Measurements from ENCODE around the gene FAM162B.
"Not testable (repeated sequence)": the region's sequence is repeated elsewhere in the genome, so short reads cannot be mapped to it uniquely, and the experiment has no call there.

The FAM162B gene

GRCh38 chr6:116740486-116740885 is 25.0 kb downstream of the FAM162B start:
- not testable (repeated sequence) for ATAC-seq
- 0 out of 2 replicates have a peak, but pooled peaks have one; percentile 15 for TF ChIP-seq ZNF8 (CRISPR knock-in tag; IDR thresholded peaks at IDR 0.05)

DNA sequence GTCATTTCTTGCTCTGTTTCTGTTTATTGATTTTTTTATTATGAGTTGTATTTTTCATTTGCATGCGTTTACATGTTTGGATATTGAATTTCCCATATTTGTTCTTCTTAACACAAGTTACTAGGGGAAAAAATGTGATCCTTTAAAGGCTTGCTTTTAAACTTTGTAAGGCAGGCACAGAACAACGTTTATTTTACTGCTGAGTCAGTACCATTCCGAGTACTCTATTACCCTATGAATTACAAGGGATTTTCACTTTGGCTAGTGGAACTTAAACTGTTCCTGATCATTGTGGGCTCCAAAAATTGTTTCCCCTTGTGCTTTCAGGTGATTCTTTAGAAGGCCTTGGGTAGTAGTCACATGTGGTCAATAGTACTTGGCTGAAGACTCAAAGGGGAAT is 28.5 kb downstream of the FAM162B start:
- TF ChIP-seq ZFP30 (CRISPR knock-in tag; IDR thresholded peaks at IDR 0.05) = no peak
- no peak for TF ChIP-seq CSDC2 (CRISPR knock-in tag; IDR thresholded peaks at IDR 0.05)
- TF ChIP-seq TOX (CRISPR knock-in tag; IDR thresholded peaks at IDR 0.05; ENCODE audit: borderline replicate concordance) = no peak
- no peak for TF ChIP-seq ESRRG (CRISPR knock-in tag; IDR thresholded peaks at IDR 0.05)
- TF ChIP-seq GLIS3 (CRISPR knock-in tag; IDR thresholded peaks at IDR 0.05) = no peak
- TF ChIP-seq, protein P1, sequence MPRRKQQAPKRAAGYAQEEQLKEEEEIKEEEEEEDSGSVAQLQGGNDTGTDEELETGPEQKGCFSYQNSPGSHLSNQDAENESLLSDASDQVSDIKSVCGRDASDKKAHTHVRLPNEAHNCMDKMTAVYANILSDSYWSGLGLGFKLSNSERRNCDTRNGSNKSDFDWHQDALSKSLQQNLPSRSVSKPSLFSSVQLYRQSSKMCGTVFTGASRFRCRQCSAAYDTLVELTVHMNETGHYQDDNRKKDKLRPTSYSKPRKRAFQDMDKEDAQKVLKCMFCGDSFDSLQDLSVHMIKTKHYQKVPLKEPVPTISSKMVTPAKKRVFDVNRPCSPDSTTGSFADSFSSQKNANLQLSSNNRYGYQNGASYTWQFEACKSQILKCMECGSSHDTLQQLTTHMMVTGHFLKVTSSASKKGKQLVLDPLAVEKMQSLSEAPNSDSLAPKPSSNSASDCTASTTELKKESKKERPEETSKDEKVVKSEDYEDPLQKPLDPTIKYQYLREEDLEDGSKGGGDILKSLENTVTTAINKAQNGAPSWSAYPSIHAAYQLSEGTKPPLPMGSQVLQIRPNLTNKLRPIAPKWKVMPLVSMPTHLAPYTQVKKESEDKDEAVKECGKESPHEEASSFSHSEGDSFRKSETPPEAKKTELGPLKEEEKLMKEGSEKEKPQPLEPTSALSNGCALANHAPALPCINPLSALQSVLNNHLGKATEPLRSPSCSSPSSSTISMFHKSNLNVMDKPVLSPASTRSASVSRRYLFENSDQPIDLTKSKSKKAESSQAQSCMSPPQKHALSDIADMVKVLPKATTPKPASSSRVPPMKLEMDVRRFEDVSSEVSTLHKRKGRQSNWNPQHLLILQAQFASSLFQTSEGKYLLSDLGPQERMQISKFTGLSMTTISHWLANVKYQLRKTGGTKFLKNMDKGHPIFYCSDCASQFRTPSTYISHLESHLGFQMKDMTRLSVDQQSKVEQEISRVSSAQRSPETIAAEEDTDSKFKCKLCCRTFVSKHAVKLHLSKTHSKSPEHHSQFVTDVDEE (CRISPR knock-in tag; IDR thresholded peaks at IDR 0.05) = no peak
- TF ChIP-seq ARNTL (CRISPR knock-in tag; IDR thresholded peaks at IDR 0.05; ENCODE audit: borderline replicate concordance, low read depth) = no peak
- no peak for TF ChIP-seq POU6F1 (CRISPR knock-in tag; IDR thresholded peaks at IDR 0.05; ENCODE audit: borderline replicate concordance, low read depth)
- TF ChIP-seq, protein P2, sequence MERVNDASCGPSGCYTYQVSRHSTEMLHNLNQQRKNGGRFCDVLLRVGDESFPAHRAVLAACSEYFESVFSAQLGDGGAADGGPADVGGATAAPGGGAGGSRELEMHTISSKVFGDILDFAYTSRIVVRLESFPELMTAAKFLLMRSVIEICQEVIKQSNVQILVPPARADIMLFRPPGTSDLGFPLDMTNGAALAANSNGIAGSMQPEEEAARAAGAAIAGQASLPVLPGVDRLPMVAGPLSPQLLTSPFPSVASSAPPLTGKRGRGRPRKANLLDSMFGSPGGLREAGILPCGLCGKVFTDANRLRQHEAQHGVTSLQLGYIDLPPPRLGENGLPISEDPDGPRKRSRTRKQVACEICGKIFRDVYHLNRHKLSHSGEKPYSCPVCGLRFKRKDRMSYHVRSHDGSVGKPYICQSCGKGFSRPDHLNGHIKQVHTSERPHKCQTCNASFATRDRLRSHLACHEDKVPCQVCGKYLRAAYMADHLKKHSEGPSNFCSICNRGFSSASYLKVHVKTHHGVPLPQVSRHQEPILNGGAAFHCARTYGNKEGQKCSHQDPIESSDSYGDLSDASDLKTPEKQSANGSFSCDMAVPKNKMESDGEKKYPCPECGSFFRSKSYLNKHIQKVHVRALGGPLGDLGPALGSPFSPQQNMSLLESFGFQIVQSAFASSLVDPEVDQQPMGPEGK (CRISPR knock-in tag; IDR thresholded peaks at IDR 0.05; ENCODE audit: borderline replicate concordance) = no peak
- TF ChIP-seq ZFP3 (CRISPR knock-in tag; IDR thresholded peaks at IDR 0.05) = no peak
- no peak for TF ChIP-seq ISL1 (CRISPR knock-in tag; IDR thresholded peaks at IDR 0.05)
- no peak for TF ChIP-seq ZNF565 (CRISPR knock-in tag; conservative IDR thresholded peaks at IDR 0.05; ENCODE audit: low read depth)
- TF ChIP-seq SNAI2 (CRISPR knock-in tag; IDR thresholded peaks at IDR 0.05) = no peak
- no peak for TF ChIP-seq BACH2 (CRISPR knock-in tag; IDR thresholded peaks at IDR 0.05; ENCODE audit: borderline replicate concordance)
- ATAC-seq = no peak

DNA sequence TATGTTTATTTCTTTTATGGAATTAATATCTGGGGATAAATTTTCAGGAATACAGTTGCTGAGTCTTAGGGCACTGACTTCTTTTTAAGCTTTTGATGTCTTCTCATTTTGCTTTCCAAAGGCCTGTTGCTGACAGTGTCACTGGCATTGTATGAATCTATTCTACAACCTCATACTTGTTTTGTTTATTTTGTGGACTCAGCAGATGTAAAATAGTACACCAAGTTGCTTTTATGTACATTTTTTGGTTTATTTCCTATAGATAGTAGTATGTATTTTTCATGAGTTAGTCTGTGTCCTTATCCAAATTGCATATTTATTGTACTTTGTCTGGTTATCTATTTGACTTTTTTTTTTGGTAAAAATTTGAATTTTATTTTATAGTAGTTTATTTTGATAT is 35.0 kb downstream of the FAM162B start:
- ATAC-seq = no peak

More for the DNA sequence above, 35.0 kb downstream of the FAM162B start:
- TF ChIP-seq OSR1 (CRISPR knock-in tag; IDR thresholded peaks at IDR 0.05) = no peak
- no peak for TF ChIP-seq TCF4 (CRISPR knock-in tag; IDR thresholded peaks at IDR 0.05; ENCODE audit: borderline replicate concordance)
- TF ChIP-seq GLIS3 (CRISPR knock-in tag; IDR thresholded peaks at IDR 0.05) = no peak
- TF ChIP-seq, protein P1 (CRISPR knock-in tag; IDR thresholded peaks at IDR 0.05) = no peak
- no peak for TF ChIP-seq SNAI2 (CRISPR knock-in tag; IDR thresholded peaks at IDR 0.05)
- no peak for TF ChIP-seq ZNF70 (CRISPR knock-in tag; IDR thresholded peaks at IDR 0.05)
- no peak for TF ChIP-seq ZNF8 (CRISPR knock-in tag; IDR thresholded peaks at IDR 0.05)
- no peak for TF ChIP-seq ISL1 (CRISPR knock-in tag; IDR thresholded peaks at IDR 0.05)
- TF ChIP-seq POU6F1 (CRISPR knock-in tag; IDR thresholded peaks at IDR 0.05; ENCODE audit: borderline replicate concordance, low read depth) = no peak
- TF ChIP-seq ZNF565 (CRISPR knock-in tag; conservative IDR thresholded peaks at IDR 0.05; ENCODE audit: low read depth) = no peak
- TF ChIP-seq, protein P3, sequence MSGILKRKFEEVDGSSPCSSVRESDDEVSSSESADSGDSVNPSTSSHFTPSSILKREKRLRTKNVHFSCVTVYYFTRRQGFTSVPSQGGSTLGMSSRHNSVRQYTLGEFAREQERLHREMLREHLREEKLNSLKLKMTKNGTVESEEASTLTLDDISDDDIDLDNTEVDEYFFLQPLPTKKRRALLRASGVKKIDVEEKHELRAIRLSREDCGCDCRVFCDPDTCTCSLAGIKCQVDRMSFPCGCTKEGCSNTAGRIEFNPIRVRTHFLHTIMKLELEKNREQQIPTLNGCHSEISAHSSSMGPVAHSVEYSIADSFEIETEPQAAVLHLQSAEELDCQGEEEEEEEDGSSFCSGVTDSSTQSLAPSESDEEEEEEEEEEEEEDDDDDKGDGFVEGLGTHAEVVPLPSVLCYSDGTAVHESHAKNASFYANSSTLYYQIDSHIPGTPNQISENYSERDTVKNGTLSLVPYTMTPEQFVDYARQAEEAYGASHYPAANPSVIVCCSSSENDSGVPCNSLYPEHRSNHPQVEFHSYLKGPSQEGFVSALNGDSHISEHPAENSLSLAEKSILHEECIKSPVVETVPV (CRISPR knock-in tag; IDR thresholded peaks at IDR 0.05) = no peak
- TF ChIP-seq ZFP3 (CRISPR knock-in tag; IDR thresholded peaks at IDR 0.05) = no peak
- TF ChIP-seq TOX (CRISPR knock-in tag; IDR thresholded peaks at IDR 0.05; ENCODE audit: borderline replicate concordance) = no peak
- TF ChIP-seq ZFP30 (CRISPR knock-in tag; IDR thresholded peaks at IDR 0.05) = no peak
- TF ChIP-seq ESRRG (CRISPR knock-in tag; IDR thresholded peaks at IDR 0.05) = no peak
- no peak for TF ChIP-seq CSDC2 (CRISPR knock-in tag; IDR thresholded peaks at IDR 0.05)

Measured in SK-N-SH treated with all-trans-retinoic acid at 6 μM for 48 hours (cell line).